ENCODE measurements around the gene ACTR1B.
"Not testable (repeated sequence)": the region's sequence is repeated elsewhere in the genome, so short reads cannot be mapped to it uniquely, and the experiment has no call there.

The ACTR1B gene

GRCh38 chr2:97620492-97620891, 43.4 kb downstream of the ACTR1B start:
- H3K27me3 ChIP-seq (ENCODE audit: low read depth, low read length); H3K4me2 ChIP-seq (ENCODE audit: low read length); H3K36me3 ChIP-seq (replicated peaks; ENCODE audit: low read depth, low read length); H3K79me2 ChIP-seq (ENCODE audit: low read length); H3K9me3 ChIP-seq (ENCODE audit: insufficient read depth, low read length); H4K20me1 ChIP-seq (ENCODE audit: insufficient read depth, low read length); H3K4me1 ChIP-seq (ENCODE audit: low read length); H3K27ac ChIP-seq (ENCODE audit: low read length); H3K4me3 ChIP-seq (ENCODE audit: low read length); H3K9ac ChIP-seq (ENCODE audit: low read length); H2AFZ ChIP-seq (ENCODE audit: low read depth, low read length): not testable (repeated sequence)

GRCh38 chr2:97618939-97619827, 44.7 kb downstream of the ACTR1B start:
- not testable (repeated sequence) for H3K4me3 ChIP-seq (ENCODE audit: low read length); H2AFZ ChIP-seq (ENCODE audit: low read depth, low read length); H3K79me2 ChIP-seq (ENCODE audit: low read length); H3K27me3 ChIP-seq (ENCODE audit: low read depth, low read length); H3K36me3 ChIP-seq (replicated peaks; ENCODE audit: low read depth, low read length); H3K4me1 ChIP-seq (ENCODE audit: low read length); H4K20me1 ChIP-seq (ENCODE audit: insufficient read depth, low read length); H3K9me3 ChIP-seq (ENCODE audit: insufficient read depth, low read length); H3K27ac ChIP-seq (ENCODE audit: low read length); H3K4me2 ChIP-seq (ENCODE audit: low read length); H3K9ac ChIP-seq (ENCODE audit: low read length)

GRCh38 chr2:97617911-97618310, 45.9 kb downstream of the ACTR1B start:
- Histone ChIP-seq H3K36me3 (replicated peaks; ENCODE audit: low read depth, low read length) (no peaks in the 10 kb centered on the region), H2AFZ (ENCODE audit: low read depth, low read length) (no peak overlapping the region), H3K27ac (ENCODE audit: low read length) (no peak overlapping the region), H3K4me3 (ENCODE audit: low read length) (no peak overlapping the region), H3K4me2 (ENCODE audit: low read length) (no peak overlapping the region), H3K79me2 (ENCODE audit: low read length) (no peaks in the 10 kb centered on the region), H3K27me3 (ENCODE audit: low read depth, low read length) (no peaks in the 10 kb centered on the region), H3K9me3 (ENCODE audit: insufficient read depth, low read length) (no peaks in the 10 kb centered on the region), H4K20me1 (ENCODE audit: insufficient read depth, low read length) (no peaks in the 10 kb centered on the region), H3K4me1 (ENCODE audit: low read length) (no peaks in the 10 kb centered on the region), H3K9ac (ENCODE audit: low read length) (no peak overlapping the region)
- TF ChIP-seq CTCF (IDR thresholded peaks at IDR 0.05; ENCODE audit: low read depth, low read length) (no peak), EZH2phosphoT487 (IDR thresholded peaks at IDR 0.05; ENCODE audit: low read depth) (no peak)

- not testable (repeated sequence) for H3K4me3 ChIP-seq (ENCODE audit: low read length); H3K27me3 ChIP-seq (ENCODE audit: low read depth, low read length); H3K4me1 ChIP-seq (ENCODE audit: low read length); H3K9me3 ChIP-seq (ENCODE audit: insufficient read depth, low read length); H3K4me2 ChIP-seq (ENCODE audit: low read length); H2AFZ ChIP-seq (ENCODE audit: low read depth, low read length); H3K27ac ChIP-seq (ENCODE audit: low read length); H3K79me2 ChIP-seq (ENCODE audit: low read length); H3K9ac ChIP-seq (ENCODE audit: low read length); H4K20me1 ChIP-seq (ENCODE audit: insufficient read depth, low read length); H3K36me3 ChIP-seq (replicated peaks; ENCODE audit: low read depth, low read length)
Measured at GRCh38 chr2:97615746-97616145, 48.1 kb downstream of the ACTR1B start.

GRCh38 chr2:97611895-97612294, 51.9 kb downstream of the ACTR1B start:
- H3K79me2 ChIP-seq (ENCODE audit: low read length); H3K9me3 ChIP-seq (ENCODE audit: insufficient read depth, low read length); H3K4me3 ChIP-seq (ENCODE audit: low read length): not testable (repeated sequence)

GRCh38 chr2:97608745-97609144, 55.1 kb downstream of the ACTR1B start:
- H3K9me3 ChIP-seq (ENCODE audit: insufficient read depth, low read length); H3K4me1 ChIP-seq (ENCODE audit: low read length); H2AFZ ChIP-seq (ENCODE audit: low read depth, low read length); H3K9ac ChIP-seq (ENCODE audit: low read length); H3K36me3 ChIP-seq (replicated peaks; ENCODE audit: low read depth, low read length); H3K4me3 ChIP-seq (ENCODE audit: low read length); H3K4me2 ChIP-seq (ENCODE audit: low read length); H4K20me1 ChIP-seq (ENCODE audit: insufficient read depth, low read length); H3K27ac ChIP-seq (ENCODE audit: low read length); H3K27me3 ChIP-seq (ENCODE audit: low read depth, low read length); H3K79me2 ChIP-seq (ENCODE audit: low read length): not testable (repeated sequence)

More at GRCh38 chr2:97611895-97612294, 51.9 kb downstream of the ACTR1B start:
- H3K4me1 ChIP-seq (ENCODE audit: low read length); H3K27me3 ChIP-seq (ENCODE audit: low read depth, low read length); H3K9ac ChIP-seq (ENCODE audit: low read length); H3K27ac ChIP-seq (ENCODE audit: low read length); H4K20me1 ChIP-seq (ENCODE audit: insufficient read depth, low read length); H3K4me2 ChIP-seq (ENCODE audit: low read length); H2AFZ ChIP-seq (ENCODE audit: low read depth, low read length); H3K36me3 ChIP-seq (replicated peaks; ENCODE audit: low read depth, low read length): not testable (repeated sequence)
